GM12891 (cell line): ENCODE results near the gene CSNK2A1.

Experiments
- PAX5 ChIP-seq: IDR thresholded peaks from 2 replicates; pipeline ENCODE4 v1.6.1; 2011; ENCODE audit warnings: low read length, moderate library complexity, mild to moderate bottlenecking; ENCODE audit not compliant: insufficient read depth, severe bottlenecking
- POLR2A ChIP-seq: IDR thresholded peaks from 2 replicates; pipeline ENCODE4 v1.6.1; 2011; ENCODE audit warnings: low read depth, low read length, control low read depth
- POLR2AphosphoS5 ChIP-seq: IDR thresholded peaks from 2 replicates; pipeline ENCODE4 v1.6.1; 2011; ENCODE audit warnings: low read depth, low read length, control low read depth
- POU2F2 ChIP-seq: IDR thresholded peaks from 2 replicates; pipeline ENCODE4 v1.6.1; 2011; ENCODE audit warnings: low read depth, mild to moderate bottlenecking, control low read depth, low read length, moderate library complexity
- TAF1 ChIP-seq: IDR thresholded peaks from 2 replicates; pipeline ENCODE4 v1.6.1; 2011; ENCODE audit warnings: low read depth, low read length, control low read depth

- TF ChIP-seq POLR2AphosphoS5 (no peak), POLR2A (no peak), PAX5 (no peak), POU2F2 (no peak), TAF1 (no peak)
Observed at GRCh38 chr20:521860-522259, 21.7 kb downstream of the CSNK2A1 start.
